ENCODE results near the gene PIGU. TPM values are rescaled to one million over a fixed set of nuclear protein-coding genes. Genes with fewer than 3 reads are reported as not detected.

PIGU gene
- total RNA-seq, 1 experiment from 2014 or later: 18.4 TPM

GRCh38 chr20:34535301-34535840 is 141.5 kb downstream of the PIGU start:
- Histone ChIP-seq H3K9ac (ENCODE audit: low read length) (no peak overlapping the region), H3K4me1 (ENCODE audit: low read length) (no peaks in the 10 kb centered on the region), H3K9me3 (ENCODE audit: low read length) (no peaks in the 10 kb centered on the region), H2AFZ (ENCODE audit: low read length) (no peak overlapping the region), H4K20me1 (ENCODE audit: insufficient read depth, low read depth, low read length) (no peaks in the 10 kb centered on the region), H3K4me3 (ENCODE audit: low read length) (no peak overlapping the region), H3K4me2 (ENCODE audit: low read depth, low read length, poor library complexity, severe bottlenecking) (no peak overlapping the region), H3K27me3 (ENCODE audit: low read length) (no peaks in the 10 kb centered on the region), H3K36me3 (ENCODE audit: insufficient read depth, low read length) (peaks cover 15% of the 10 kb centered on the region), H3K9me2 (replicated peaks; ENCODE audit: insufficient read depth, low read length) (no peaks in the 10 kb centered on the region), H3K27ac (ENCODE audit: low read length) (no peak overlapping the region), H3K79me2 (ENCODE audit: low read length) (no peaks in the 10 kb centered on the region)
- no peak for DNase-seq

DNA sequence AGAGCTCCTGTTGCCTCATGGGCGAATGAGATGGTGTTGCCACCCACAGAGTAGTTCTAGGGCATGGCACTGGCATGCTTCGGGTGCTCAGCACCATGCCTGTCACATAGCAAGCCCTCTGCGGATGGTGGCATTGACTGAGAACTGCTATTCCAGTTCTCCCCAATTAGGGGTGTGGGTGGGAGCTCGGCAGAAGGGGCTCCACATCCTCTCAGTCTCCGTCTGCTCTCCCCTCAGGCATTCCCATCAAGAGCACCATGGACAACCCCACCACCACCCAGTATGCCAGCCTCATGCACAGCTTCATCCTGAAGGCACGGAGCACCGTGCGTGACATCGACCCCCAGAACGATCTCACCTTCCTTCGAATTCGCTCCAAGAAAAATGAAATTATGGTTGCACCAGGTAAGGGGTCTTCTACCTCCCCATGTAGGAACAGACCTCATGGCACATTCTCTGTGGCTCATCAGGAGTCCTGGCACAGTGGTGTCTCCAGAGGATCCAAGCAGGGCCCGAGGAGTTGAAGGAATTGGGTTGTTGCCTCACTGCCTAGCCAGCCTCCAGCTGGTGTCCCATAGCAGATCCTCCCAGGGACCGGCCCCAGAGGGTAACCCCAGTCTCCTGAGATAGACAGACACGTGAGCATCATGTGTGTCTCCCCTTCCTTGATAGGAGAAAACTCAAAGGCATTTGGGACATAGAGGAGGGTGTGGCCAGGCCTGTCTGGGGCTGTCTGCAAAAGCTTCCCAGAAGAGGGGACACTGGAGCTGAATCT is 142.3 kb downstream of the PIGU start:
- no peaks in the 10 kb centered on the region for H3K79me2 ChIP-seq (ENCODE audit: low read length)
- H3K9me3 ChIP-seq (ENCODE audit: low read length): no peaks in the 10 kb centered on the region
- H3K4me2 ChIP-seq (ENCODE audit: low read depth, low read length, poor library complexity, severe bottlenecking): no peak overlapping the region
- no peak overlapping the region for H2AFZ ChIP-seq (ENCODE audit: low read length)
- H3K9ac ChIP-seq (ENCODE audit: low read length): no peak overlapping the region
- H3K27ac ChIP-seq (ENCODE audit: low read length): no peak overlapping the region
- no peaks in the 10 kb centered on the region for H4K20me1 ChIP-seq (ENCODE audit: insufficient read depth, low read depth, low read length)
- peaks cover 9% of the 10 kb centered on the region; the same call in 1 of the 2 replicates for H3K36me3 ChIP-seq (ENCODE audit: insufficient read depth, low read length)
- no peak overlapping the region for H3K4me3 ChIP-seq (ENCODE audit: low read length)
- H3K4me1 ChIP-seq (ENCODE audit: low read length): no peaks in the 10 kb centered on the region
- H3K9me2 ChIP-seq (replicated peaks; ENCODE audit: insufficient read depth, low read length): no peaks in the 10 kb centered on the region
- H3K27me3 ChIP-seq (ENCODE audit: low read length): no peaks in the 10 kb centered on the region
- no peak for DNase-seq

- no peak for DNase-seq
- Histone ChIP-seq H3K9me3 (ENCODE audit: low read length) (no peaks in the 10 kb centered on the region), H3K9me2 (replicated peaks; ENCODE audit: insufficient read depth, low read length) (no peaks in the 10 kb centered on the region), H3K4me1 (ENCODE audit: low read length) (no peaks in the 10 kb centered on the region), H3K36me3 (ENCODE audit: insufficient read depth, low read length) (peaks cover 13% of the 10 kb centered on the region; the same call in 1 of the 2 replicates), H4K20me1 (ENCODE audit: insufficient read depth, low read depth, low read length) (no peaks in the 10 kb centered on the region), H2AFZ (ENCODE audit: low read length) (no peak overlapping the region), H3K27me3 (ENCODE audit: low read length) (no peaks in the 10 kb centered on the region), H3K4me2 (ENCODE audit: low read depth, low read length, poor library complexity, severe bottlenecking) (no peak overlapping the region), H3K9ac (ENCODE audit: low read length) (no peak overlapping the region), H3K79me2 (ENCODE audit: low read length) (no peaks in the 10 kb centered on the region), H3K27ac (ENCODE audit: low read length) (no peak overlapping the region), H3K4me3 (ENCODE audit: low read length) (no peak overlapping the region)
These were observed 144.1 kb downstream of the PIGU start for GRCh38 chr20:34532756-34533155.

DNA sequence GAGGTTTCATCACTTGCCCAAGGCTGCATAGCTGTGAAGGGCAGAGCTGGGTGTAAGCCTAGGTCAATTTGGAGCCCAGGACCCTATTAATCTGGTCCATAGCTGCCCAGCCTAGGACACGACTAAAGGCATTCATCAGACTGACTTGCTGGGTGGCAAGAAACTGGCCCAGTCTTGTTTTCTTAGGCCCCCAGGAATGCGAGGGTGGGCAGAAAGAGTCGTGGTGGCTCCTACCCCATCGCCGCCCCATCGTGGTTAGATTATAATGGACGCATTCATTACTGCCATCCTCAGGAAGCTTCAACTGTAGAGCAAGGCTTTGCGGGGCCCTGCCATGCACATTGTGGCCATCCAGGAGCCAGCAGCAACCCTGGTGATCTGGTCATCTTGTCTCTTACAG is 144.6 kb downstream of the PIGU start:
- Histone ChIP-seq H3K4me1 (ENCODE audit: low read length) (no peaks in the 10 kb centered on the region), H3K9me3 (ENCODE audit: low read length) (no peaks in the 10 kb centered on the region), H3K27me3 (ENCODE audit: low read length) (no peaks in the 10 kb centered on the region), H3K79me2 (ENCODE audit: low read length) (no peaks in the 10 kb centered on the region), H4K20me1 (ENCODE audit: insufficient read depth, low read depth, low read length) (no peaks in the 10 kb centered on the region), H3K9ac (ENCODE audit: low read length) (no peak overlapping the region), H3K36me3 (ENCODE audit: insufficient read depth, low read length) (peaks cover 18% of the 10 kb centered on the region; the same call in 1 of the 2 replicates), H3K9me2 (replicated peaks; ENCODE audit: insufficient read depth, low read length) (no peaks in the 10 kb centered on the region), H3K27ac (ENCODE audit: low read length) (no peak overlapping the region), H3K4me3 (ENCODE audit: low read length) (no peak overlapping the region), H2AFZ (ENCODE audit: low read length) (no peak overlapping the region), H3K4me2 (ENCODE audit: low read depth, low read length, poor library complexity, severe bottlenecking) (no peak overlapping the region)
- DNase-seq: no peak

DNA sequence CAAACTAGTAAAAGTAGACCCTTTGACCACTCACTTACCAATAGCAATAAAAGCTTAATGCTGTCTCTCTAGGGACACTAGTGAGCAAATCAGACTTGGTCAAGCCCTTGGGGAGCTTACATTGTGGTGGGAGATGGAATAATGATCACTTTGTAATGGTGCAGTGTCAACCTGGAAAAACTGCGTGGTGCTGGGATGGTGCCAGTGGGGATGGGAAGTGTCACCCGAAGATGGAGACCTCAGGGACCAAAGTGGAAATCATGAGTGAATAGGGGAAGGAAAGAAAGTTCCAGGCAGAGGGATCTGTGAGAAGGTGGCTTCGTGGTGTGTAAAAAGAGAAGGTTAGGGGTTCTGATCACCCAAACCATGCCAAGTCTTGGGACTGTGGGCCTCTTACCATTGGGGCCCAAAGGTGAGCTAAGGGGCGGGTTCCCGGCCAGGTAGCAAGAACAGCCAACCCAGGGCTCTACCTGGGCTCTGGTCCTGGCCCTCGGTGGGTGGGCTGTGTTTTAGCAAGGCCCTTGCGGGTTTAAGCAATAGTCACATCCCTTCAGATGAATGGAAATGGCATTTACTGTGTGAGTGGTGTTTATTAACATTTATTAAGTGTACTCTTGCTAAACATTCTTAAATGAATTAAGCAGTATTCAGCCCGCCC is 145.2 kb downstream of the PIGU start:
- no peaks in the 10 kb centered on the region for H3K9me2 ChIP-seq (replicated peaks; ENCODE audit: insufficient read depth, low read length)
- DNase-seq: no peak
- no peak overlapping the region for H3K27ac ChIP-seq (ENCODE audit: low read length)
- H3K4me3 ChIP-seq (ENCODE audit: low read length): no peak overlapping the region
- H3K36me3 ChIP-seq (ENCODE audit: insufficient read depth, low read length): peaks cover 23% of the 10 kb centered on the region; the same call in 1 of the 2 replicates
- no peaks in the 10 kb centered on the region for H3K4me1 ChIP-seq (ENCODE audit: low read length)
- no peak overlapping the region for H2AFZ ChIP-seq (ENCODE audit: low read length)
- H3K9me3 ChIP-seq (ENCODE audit: low read length): no peaks in the 10 kb centered on the region
- H4K20me1 ChIP-seq (ENCODE audit: insufficient read depth, low read depth, low read length): no peaks in the 10 kb centered on the region
- no peak overlapping the region for H3K4me2 ChIP-seq (ENCODE audit: low read depth, low read length, poor library complexity, severe bottlenecking)
- no peaks in the 10 kb centered on the region for H3K79me2 ChIP-seq (ENCODE audit: low read length)
- H3K27me3 ChIP-seq (ENCODE audit: low read length): no peaks in the 10 kb centered on the region
- H3K9ac ChIP-seq (ENCODE audit: low read length): no peak overlapping the region

DNA sequence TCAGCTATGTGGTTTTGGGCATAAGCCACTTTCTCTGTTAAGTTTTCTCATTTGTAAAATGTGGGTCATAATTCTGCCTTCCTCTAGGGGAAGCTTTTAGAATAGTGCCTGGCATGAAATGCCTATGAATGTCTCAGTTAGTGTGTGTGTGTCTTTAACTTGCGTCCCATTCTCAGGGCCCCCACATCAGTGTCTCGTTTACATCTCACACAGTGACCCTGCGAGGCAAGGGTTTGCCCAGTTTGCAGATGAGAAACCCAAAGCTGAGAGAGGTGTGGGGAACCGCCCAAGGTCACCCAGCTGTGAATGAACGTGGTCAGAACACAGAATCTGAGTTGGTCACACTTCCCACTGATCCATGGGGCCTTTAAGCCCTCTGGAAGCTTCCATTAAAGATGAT is 146.6 kb downstream of the PIGU start:
- no peaks in the 10 kb centered on the region for H3K9me2 ChIP-seq (replicated peaks; ENCODE audit: insufficient read depth, low read length)
- H2AFZ ChIP-seq (ENCODE audit: low read length): no peak overlapping the region
- no peaks in the 10 kb centered on the region for H3K9me3 ChIP-seq (ENCODE audit: low read length)
- no peak overlapping the region for H3K4me2 ChIP-seq (ENCODE audit: low read depth, low read length, poor library complexity, severe bottlenecking)
- no peak overlapping the region for H3K27ac ChIP-seq (ENCODE audit: low read length)
- H3K9ac ChIP-seq (ENCODE audit: low read length): no peak overlapping the region
- H3K4me3 ChIP-seq (ENCODE audit: low read length): no peak overlapping the region
- H3K36me3 ChIP-seq (ENCODE audit: insufficient read depth, low read length): peaks cover 25% of the 10 kb centered on the region; the same call in 1 of the 2 replicates
- no peaks in the 10 kb centered on the region for H3K27me3 ChIP-seq (ENCODE audit: low read length)
- H3K4me1 ChIP-seq (ENCODE audit: low read length): no peaks in the 10 kb centered on the region
- no peak for DNase-seq
- peaks cover 8% of the 10 kb centered on the region for H3K79me2 ChIP-seq (ENCODE audit: low read length)
- no peaks in the 10 kb centered on the region for H4K20me1 ChIP-seq (ENCODE audit: insufficient read depth, low read depth, low read length)

GRCh38 chr20:34529742-34530141 is 147.2 kb downstream of the PIGU start:
- Histone ChIP-seq H3K4me2 (ENCODE audit: low read depth, low read length, poor library complexity, severe bottlenecking) (no peak overlapping the region), H3K9me3 (ENCODE audit: low read length) (no peaks in the 10 kb centered on the region), H3K27ac (ENCODE audit: low read length) (no peak overlapping the region), H3K4me3 (ENCODE audit: low read length) (no peak overlapping the region), H2AFZ (ENCODE audit: low read length) (no peak overlapping the region), H4K20me1 (ENCODE audit: insufficient read depth, low read depth, low read length) (no peaks in the 10 kb centered on the region; the same call in 1 of the 2 replicates), H3K9ac (ENCODE audit: low read length) (no peak overlapping the region), H3K36me3 (ENCODE audit: insufficient read depth, low read length) (peaks cover 24% of the 10 kb centered on the region; the same call in 1 of the 2 replicates), H3K79me2 (ENCODE audit: low read length) (peaks cover 14% of the 10 kb centered on the region), H3K27me3 (ENCODE audit: low read length) (no peaks in the 10 kb centered on the region), H3K4me1 (ENCODE audit: low read length) (no peaks in the 10 kb centered on the region), H3K9me2 (replicated peaks; ENCODE audit: insufficient read depth, low read length) (no peaks in the 10 kb centered on the region)
- DNase-seq: no peak

- Histone ChIP-seq H3K79me2 (ENCODE audit: low read length) (peaks cover 22% of the 10 kb centered on the region), H3K36me3 (ENCODE audit: insufficient read depth, low read length) (peaks cover 21% of the 10 kb centered on the region; the same call in 1 of the 2 replicates), H3K4me2 (ENCODE audit: low read depth, low read length, poor library complexity, severe bottlenecking) (no peak overlapping the region), H3K9ac (ENCODE audit: low read length) (no peak overlapping the region), H3K4me1 (ENCODE audit: low read length) (no peaks in the 10 kb centered on the region), H3K9me3 (ENCODE audit: low read length) (no peaks in the 10 kb centered on the region), H3K4me3 (ENCODE audit: low read length) (no peak overlapping the region), H4K20me1 (ENCODE audit: insufficient read depth, low read depth, low read length) (no peaks in the 10 kb centered on the region; the same call in 1 of the 2 replicates), H3K9me2 (replicated peaks; ENCODE audit: insufficient read depth, low read length) (no peaks in the 10 kb centered on the region), H2AFZ (ENCODE audit: low read length) (no peak overlapping the region), H3K27ac (ENCODE audit: low read length) (no peak overlapping the region), H3K27me3 (ENCODE audit: low read length) (no peaks in the 10 kb centered on the region)
- no peak for DNase-seq
These were observed 148.0 kb downstream of the PIGU start for GRCh38 chr20:34528921-34529297.

All from Karpas-422 (cell line).